HG03066 (cell line): ENCODE results near the gene EEA1.
"Not testable (repeated sequence)": the region's sequence is repeated elsewhere in the genome, so short reads cannot be mapped to it uniquely, and the experiment has no call there.

Source experiments
- ATAC-seq: cut with Tn5 transposase; IDR thresholded peaks from one replicate; pipeline ENCODE4 v1.9.1; 2021; ENCODE audit warnings: low read depth; ENCODE audit not compliant: unreplicated experiment

EEA1 gene

DNA sequence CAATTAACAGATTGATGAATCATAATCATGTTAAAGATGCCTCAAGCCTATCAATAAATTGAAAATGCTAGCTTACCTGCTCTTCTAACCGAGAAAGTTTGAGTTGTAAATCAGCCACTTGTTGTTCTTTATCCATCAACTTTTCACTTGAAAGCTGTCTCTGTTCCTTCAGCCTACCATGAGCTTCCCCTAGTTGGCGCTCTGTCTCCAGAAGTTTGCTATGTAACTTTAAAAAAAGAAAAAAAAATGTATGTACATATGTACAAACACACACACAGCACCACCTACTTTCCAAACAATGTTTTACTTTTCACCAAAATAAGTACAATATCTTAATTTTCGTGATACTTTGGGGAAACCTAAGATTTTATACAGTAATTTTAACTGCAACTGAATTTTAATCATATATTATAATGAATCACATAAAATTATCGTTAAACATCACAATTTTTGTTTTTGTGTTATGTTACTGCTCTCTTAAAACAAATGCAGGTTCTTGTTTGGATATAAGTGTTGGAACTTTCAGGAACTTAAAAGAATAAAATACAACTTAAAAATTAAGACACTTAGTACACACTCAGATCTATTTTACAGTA lies 101.2 kb downstream of the EEA1 start:
- peak; percentile 54 for ATAC-seq

DNA sequence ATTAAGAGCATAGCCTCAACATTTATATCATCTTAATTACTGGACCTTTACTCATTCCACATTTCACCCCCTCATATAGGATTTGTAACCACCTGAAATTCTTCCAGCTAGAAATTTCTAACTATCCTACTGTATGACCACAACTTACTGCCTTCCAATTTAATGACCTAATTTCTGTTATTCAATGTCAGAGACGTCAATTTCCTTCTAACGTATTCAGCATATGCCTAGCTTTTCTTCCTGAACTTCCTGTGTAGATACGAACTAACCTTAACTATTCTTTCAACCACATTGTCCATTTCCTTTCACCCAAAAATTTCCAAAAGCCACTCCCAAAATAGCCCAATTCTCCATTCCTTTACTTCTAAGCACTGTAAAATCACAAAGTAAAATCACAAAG lies 108.0 kb downstream of the EEA1 start:
- no peak for ATAC-seq

- no peak for ATAC-seq
Observed at GRCh38 chr12:92814584-92814983, 114.5 kb downstream of the EEA1 start.

DNA sequence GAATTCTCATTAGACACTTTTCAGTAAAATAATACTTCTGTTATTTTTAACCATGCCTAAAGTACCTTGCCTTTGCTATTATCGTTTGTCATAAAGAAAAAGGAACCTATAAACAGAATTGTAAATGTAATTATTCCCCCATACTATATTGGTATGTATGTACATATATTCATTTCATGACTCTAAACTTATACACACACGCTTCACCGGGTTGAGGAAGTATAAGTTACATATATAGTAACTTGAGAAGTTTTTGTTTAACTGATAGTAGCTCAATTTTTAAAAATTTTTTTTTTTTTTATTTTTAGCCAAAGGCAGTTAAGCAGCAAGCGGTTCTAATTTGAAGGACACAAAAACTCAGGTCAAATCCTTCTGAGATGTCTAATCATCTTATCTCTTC lies 118.7 kb downstream of the EEA1 start:
- ATAC-seq, result peak; percentile 73

- no peak for ATAC-seq
Observed at GRCh38 chr12:92803903-92804302, 125.2 kb downstream of the EEA1 start.

DNA sequence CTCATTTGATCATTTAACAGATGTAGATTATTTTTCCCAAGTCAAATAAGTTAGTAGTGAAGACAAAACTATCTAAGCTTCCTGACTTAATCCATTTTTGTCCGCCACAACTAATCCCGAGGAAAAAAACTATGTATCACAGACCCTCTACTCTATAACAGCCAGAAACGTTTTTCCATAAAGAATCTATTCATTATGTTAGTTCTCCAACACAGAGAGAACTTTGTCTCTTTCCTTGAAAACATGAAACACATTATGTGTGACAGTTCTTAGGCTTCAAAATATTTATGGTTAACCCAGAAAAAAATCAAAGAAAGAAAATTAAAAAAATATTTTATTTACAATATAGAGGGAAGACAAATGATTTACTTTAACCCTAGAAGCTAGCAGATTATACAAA lies 126.2 kb downstream of the EEA1 start:
- no peak for ATAC-seq

DNA sequence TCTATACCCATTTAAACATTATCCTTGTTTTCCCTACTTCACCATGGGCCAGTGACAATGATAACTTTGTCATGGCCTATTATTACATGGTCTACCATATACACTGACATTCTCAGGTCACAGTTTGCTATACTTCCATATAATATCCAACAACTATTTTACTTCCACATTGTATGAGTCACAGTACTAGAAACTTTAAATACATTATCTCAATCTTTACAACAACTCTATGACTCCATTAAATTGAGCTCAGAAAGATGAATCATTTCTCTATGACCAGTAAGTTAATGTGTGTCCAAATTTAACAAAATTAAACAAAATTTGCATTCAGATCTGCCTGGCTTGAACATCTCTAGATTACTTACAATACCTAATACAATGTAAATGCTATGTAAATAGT lies 132.4 kb downstream of the EEA1 start:
- no peak for ATAC-seq

GRCh38 chr12:92794814-92795213 lies 134.3 kb downstream of the EEA1 start:
- ATAC-seq, result no peak

GRCh38 chr12:92794356-92794755 lies 134.7 kb downstream of the EEA1 start:
- ATAC-seq, result not testable (repeated sequence)

GRCh38 chr12:92786045-92786444 lies 143.1 kb downstream of the EEA1 start:
- no peak for ATAC-seq

GRCh38 chr12:92785563-92785950 lies 143.5 kb downstream of the EEA1 start:
- ATAC-seq, result no peak

DNA sequence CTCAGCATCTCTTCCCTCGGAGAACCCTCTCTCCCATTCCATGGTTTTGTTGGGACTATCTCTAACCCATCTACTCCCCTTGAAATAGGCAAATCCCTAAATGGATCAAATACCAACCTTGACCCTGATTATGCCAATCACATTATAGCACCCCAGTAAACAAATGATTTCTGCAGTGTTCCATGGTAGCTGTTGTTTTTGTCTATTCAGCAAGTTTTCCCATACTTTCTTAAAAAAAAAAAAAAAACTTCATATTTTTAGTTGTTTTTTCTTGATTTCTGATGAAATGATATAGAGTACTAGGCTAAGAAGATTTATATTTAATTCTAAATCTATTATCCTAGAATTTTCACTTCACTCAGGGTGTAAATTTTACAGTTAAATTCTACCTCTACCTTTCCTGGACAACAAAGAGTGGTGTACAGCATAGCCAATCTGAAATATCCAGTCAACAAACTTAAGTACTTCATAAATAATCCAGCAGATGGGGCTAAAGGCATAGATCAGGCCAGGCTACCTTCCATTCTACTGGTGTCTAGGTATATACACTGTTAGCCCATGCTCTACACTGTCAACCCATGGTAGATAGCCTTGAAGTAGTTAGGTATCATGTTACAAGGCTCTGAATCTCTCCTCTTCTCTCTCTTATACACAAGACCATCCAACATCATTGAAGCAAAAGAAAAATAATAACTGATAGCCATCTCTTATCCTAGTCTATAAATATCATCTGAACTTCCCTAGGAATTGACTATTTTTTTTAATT lies 144.1 kb downstream of the EEA1 start:
- peak; percentile 99 for ATAC-seq

GRCh38 chr12:92784356-92784755 lies 144.7 kb downstream of the EEA1 start:
- no peak for ATAC-seq

- no peak for ATAC-seq
Observed at GRCh38 chr12:92779902-92780301, 149.2 kb downstream of the EEA1 start.

- ATAC-seq, result no peak
Observed at GRCh38 chr12:92778525-92778924, 150.6 kb downstream of the EEA1 start.

- no peak for ATAC-seq
Observed at GRCh38 chr12:92775416-92775815, 153.7 kb downstream of the EEA1 start.

GRCh38 chr12:92771001-92771400 lies 158.1 kb downstream of the EEA1 start:
- no peak for ATAC-seq

- peak; percentile 93 for ATAC-seq
Observed at GRCh38 chr12:92769124-92769901, 159.8 kb downstream of the EEA1 start.

GRCh38 chr12:92765871-92766270 lies 163.2 kb downstream of the EEA1 start:
- ATAC-seq, result no peak

GRCh38 chr12:92764831-92765230 lies 164.3 kb downstream of the EEA1 start:
- no peak for ATAC-seq

DNA sequence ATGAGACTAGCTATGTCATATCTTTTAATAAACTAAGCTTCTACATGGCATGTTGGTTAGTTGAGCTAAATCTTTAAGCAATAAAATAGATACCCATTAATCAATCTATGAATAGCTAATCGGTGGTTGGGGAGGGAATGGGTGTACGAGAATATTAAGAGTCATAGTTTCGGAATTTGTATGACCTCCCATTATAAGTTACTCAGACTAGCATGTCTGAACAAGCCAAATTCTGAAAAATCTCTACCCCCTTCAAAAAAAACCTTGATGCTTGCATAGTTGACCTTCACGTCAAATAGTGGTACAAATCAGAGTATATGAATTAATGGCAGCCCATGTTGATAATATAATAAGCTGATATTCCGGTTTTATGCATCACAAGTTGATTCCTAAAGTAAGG lies 166.3 kb downstream of the EEA1 start:
- no peak for ATAC-seq
